ENCODE data around the gene TRIM66.
"Not testable (repeated sequence)": the region's sequence is repeated elsewhere in the genome, so short reads cannot be mapped to it uniquely, and the experiment has no call there.

TRIM66 gene

DNA sequence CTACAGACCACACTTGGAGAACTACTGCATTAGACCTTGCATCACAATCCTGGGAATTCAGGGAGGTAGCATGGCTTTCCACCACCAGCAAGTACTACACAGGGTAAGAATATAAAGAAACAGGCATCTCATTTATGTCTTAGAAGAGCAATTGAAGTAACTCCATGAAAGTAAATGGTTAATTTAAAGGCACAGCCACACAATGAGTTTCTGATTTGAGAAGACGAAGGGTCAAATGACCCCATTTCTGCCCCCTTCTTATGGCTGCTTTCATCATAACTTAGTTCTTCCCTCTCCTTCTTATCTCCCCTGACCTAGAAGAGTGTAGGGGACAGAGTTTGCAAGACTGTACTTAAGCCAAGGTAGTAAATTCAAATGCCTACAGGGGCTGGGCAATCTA is 6.0 kb downstream of the TRIM66 start:
- TF ChIP-seq, protein P1, sequence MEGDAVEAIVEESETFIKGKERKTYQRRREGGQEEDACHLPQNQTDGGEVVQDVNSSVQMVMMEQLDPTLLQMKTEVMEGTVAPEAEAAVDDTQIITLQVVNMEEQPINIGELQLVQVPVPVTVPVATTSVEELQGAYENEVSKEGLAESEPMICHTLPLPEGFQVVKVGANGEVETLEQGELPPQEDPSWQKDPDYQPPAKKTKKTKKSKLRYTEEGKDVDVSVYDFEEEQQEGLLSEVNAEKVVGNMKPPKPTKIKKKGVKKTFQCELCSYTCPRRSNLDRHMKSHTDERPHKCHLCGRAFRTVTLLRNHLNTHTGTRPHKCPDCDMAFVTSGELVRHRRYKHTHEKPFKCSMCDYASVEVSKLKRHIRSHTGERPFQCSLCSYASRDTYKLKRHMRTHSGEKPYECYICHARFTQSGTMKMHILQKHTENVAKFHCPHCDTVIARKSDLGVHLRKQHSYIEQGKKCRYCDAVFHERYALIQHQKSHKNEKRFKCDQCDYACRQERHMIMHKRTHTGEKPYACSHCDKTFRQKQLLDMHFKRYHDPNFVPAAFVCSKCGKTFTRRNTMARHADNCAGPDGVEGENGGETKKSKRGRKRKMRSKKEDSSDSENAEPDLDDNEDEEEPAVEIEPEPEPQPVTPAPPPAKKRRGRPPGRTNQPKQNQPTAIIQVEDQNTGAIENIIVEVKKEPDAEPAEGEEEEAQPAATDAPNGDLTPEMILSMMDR (IDR thresholded peaks at IDR 0.05; ENCODE audit: low read depth, low read length, missing control alignments), result no peak
- H3K4me3 ChIP-seq (ENCODE audit: low read depth, low read length), result no peak overlapping the region
- no peak for DNase-seq (ENCODE audit: low read depth)

DNA sequence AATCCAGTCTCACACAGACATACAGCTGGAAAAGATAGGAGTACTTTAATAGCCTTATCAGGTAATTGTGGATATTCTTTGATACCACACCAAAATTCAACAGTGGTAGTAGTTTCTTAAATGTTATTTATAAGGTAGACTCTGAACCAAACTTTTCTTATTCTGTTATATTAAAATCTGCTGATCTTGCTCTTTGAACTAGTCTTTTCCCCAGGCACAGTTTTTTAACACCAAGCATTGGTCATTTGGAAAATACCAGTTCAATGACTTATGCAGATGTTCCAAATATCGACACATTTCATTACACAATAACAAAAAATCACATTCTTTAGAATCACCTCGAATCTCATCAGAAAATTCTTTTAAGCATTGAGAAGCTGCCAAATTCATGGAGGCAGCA is 7.6 kb downstream of the TRIM66 start:
- no peak overlapping the region for H3K4me3 ChIP-seq (ENCODE audit: low read depth, low read length)
- no peak for DNase-seq (ENCODE audit: low read depth)
- TF ChIP-seq, protein P1 (IDR thresholded peaks at IDR 0.05; ENCODE audit: low read depth, low read length, missing control alignments), result no peak

DNA sequence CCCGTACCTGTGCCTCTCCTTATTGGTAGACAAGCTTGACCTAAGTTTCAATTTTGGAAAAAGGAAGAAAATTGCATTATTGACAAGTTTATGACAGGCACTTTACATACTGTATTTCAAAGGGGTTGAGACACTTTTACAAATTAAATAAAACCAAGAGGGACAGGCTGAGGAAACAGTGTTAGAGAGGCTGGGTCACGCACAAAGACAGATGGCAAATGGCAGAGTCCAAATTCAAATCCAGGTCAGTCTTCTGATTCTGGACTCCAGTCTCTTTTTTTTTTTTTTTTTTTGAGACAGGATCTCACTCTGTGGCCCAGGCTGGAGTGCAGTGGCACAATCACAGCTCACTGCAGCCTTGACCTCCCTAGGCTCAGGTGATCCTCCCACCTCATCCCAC is 10.1 kb downstream of the TRIM66 start:
- no peak for DNase-seq (ENCODE audit: low read depth)
- TF ChIP-seq, protein P1 (IDR thresholded peaks at IDR 0.05; ENCODE audit: low read depth, low read length, missing control alignments), result no peak
- no peak overlapping the region for H3K4me3 ChIP-seq (ENCODE audit: low read depth, low read length)

DNA sequence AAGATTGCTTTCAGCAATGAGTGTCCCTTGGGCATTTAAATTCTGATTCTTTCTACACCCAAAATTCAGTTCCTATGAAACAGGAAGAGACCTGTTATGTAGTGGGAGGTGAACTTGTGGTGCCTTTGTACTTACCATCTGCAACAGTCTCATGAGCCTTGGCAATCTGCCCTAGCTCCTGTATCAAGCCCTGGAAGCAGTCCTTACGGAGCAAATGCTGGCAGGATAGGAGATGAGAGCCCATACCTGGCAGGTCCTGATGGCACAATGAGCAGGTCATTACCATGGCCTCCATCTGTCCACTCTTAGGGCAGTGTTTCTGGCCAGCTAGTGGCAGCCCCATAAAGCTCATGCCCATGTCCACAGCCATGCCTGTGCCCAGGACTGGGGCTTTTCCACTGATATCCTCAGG is 10.8 kb downstream of the TRIM66 start:
- TF ChIP-seq, protein P1 (IDR thresholded peaks at IDR 0.05; ENCODE audit: low read depth, low read length, missing control alignments), result no peak
- no peak overlapping the region for H3K4me3 ChIP-seq (ENCODE audit: low read depth, low read length)
- DNase-seq (ENCODE audit: low read depth), result no peak

DNA sequence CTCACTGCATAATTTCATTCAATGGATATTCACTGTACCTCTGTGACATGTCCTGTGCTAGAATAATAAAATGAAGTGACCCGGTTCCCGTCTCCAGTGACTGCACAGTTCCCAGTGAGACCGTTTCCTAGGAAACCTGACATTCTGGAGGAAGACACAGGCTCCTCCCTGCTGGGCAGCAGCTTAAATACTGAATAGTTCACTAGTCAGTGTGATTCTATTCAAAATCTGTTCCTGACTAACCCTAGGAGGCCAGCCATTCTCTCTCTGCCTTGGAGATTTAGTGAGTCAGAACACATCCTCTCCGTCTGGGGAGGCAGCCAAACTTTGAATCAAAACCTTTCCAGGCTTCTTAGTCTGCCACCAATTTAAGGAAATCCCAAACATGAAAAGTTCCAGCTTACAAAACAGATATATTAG is 11.3 kb downstream of the TRIM66 start:
- H3K4me3 ChIP-seq (ENCODE audit: low read depth, low read length), result no peak overlapping the region
- DNase-seq (ENCODE audit: low read depth), result no peak
- TF ChIP-seq, protein P1 (IDR thresholded peaks at IDR 0.05; ENCODE audit: low read depth, low read length, missing control alignments), result no peak

DNA sequence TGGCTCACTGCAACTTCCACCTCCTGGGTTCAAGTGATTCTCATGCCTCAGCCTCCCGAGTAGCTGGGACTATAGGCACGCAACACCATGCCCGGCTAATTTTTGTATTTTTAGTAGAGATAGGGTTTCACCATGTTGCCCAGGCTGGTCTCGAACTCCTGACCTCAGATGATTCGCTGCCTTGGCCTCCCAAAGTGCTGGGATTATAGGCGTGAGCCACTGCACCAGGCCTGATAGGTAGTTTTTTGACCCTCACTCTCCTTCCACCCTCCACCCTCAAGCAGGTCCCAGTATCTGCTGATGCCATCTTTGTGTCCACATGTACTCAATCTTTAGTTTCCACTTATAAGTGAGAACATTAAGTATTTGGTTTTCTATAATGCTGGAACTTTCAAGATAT is 12.4 kb downstream of the TRIM66 start:
- not testable (repeated sequence) for H3K4me3 ChIP-seq (ENCODE audit: low read depth, low read length); DNase-seq (ENCODE audit: low read depth)

DNA sequence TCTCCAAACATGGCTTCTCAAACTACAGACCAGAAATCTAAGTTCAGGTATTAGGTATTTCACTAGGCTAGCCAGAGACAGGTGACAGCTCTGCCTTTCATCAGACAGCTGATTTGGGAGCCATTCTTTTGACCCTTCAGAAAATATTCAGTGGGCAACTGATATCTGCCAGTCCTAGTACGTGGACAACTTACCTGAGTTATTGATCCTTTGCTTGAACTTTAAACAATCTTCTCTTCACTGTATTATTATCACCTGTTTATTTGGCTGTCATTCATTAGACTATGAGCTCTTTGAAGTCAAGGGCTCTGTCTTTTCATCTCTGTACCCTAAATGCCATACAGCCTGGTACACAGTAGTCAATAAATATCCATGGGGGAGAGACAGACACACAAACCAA is 17.2 kb downstream of the TRIM66 start:
- no peak for DNase-seq (ENCODE audit: low read depth)
- no peak overlapping the region for H3K4me3 ChIP-seq (ENCODE audit: low read depth, low read length)
- TF ChIP-seq, protein P1 (IDR thresholded peaks at IDR 0.05; ENCODE audit: low read depth, low read length, missing control alignments), result no peak

All from GM12864 (cell line).